AG04450 (cell line): Measurements from ENCODE around the gene CRYGB. TPM values are rescaled to one million over a fixed set of nuclear protein-coding genes. Genes with fewer than 3 reads are reported as not detected.
"Not testable (repeated sequence)": the region's sequence is repeated elsewhere in the genome, so short reads cannot be mapped to it uniquely, and the experiment has no call there.

ENCODE experiments used
- CTCF ChIA-PET: fragments of 300-600, 350-600 bp; formaldehyde crosslinking; extraction: SDS; loops from one replicate; lab custom pipeline; 2022; ENCODE audit warnings: antibody characterized with exemption, inconsistent platforms; lab: Charles Lee
- POLR2A ChIA-PET: fragments of 350-600 bp; formaldehyde crosslinking; extraction: SDS; loops from one replicate; lab custom pipeline; 2021; ENCODE audit warnings: antibody characterized with exemption, inconsistent platforms; lab: Yijun Ruan, JAX
- DNase-seq: peaks from one replicate; pipeline ENCODE4 v3.0.0-alpha.2; 2011; ENCODE audit warnings: low read depth, low spot score
- H3K27ac ChIP-seq: one replicate; pipeline ENCODE4 v1.5.1; 2012; ENCODE audit warnings: low read depth, low read length, control low read depth
- H3K27me3 ChIP-seq: one replicate; pipeline ENCODE4 v1.6.0; 2012; ENCODE audit warnings: low read length; ENCODE audit not compliant: control insufficient read depth, insufficient read depth
- H3K4me3 ChIP-seq: 2 replicates; pipeline ENCODE4 v1.5.1; 2011; ENCODE audit warnings: mild to moderate bottlenecking, low read depth, low read length, control low read depth
- H3K9me3 ChIP-seq: 2 replicates; pipeline ENCODE4 v1.5.1; 2012; ENCODE audit warnings: low read length; ENCODE audit not compliant: control insufficient read depth, insufficient read depth
- CTCF ChIP-seq: IDR thresholded peaks from 2 replicates; pipeline ENCODE4 v1.5.1; 2011; ENCODE audit warnings: low read depth, low read length, control low read depth, inconsistent platforms
- polyA plus RNA-seq: library from polyadenylated mRNA; depleted of rRNA; stranded (reverse); fragments of >200 nt; gene quantifications from 2 replicates; pipeline ENCODE4 v1.2.3, GENCODE V29; 2011

The CRYGB gene
- polyA plus RNA-seq, 1 experiment = not detected

GRCh38 chr2:208101716-208102631, 44.0 kb downstream of the CRYGB start:
- DNase-seq = no peak

DNA sequence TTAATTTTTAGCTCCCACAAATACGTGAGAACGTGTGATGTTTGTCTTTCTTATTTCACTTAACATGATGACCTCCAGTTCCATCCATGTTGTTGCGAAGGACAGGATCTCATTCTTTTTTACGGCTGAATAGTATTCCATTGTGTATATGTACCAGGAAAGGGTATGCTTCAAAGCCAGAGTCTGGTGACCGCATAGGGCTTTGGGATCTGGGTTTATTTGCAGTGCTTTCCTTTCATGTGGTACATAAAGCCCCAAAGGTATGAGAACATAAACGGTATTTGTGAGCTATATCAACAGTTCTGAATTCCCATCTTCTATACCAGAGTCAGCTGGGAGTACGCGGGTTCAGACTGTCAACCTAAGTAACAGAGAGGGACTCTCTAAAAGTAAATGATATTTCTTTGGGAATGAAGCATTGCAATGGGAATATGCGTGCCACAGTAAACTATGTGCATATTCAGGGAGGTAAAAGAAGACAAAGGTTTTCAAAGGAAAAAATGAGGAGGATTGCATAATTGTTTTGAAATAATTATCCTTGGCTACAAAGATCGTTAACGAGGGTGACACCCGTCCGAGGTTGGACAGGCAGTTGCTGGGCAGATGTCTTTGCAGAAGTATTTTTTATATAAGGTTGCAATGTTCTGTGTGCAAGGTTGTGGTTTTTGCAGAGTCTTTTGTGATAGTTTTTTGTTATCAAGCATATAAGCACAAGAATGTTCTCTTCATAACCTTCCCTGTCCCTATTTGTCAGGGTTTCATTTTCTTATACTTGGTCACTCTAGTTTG, 46.1 kb downstream of the CRYGB start:
- H3K9me3 ChIP-seq = no peaks in the 10 kb centered on the region
- H3K27ac ChIP-seq = no peak overlapping the region
- no peak for DNase-seq
- CTCF ChIA-PET = interaction anchor here (0.6 kb wide), 1 partner anchor 75 kb away, joined by 4 read pairs; no protein-coding TSS in a partner anchor
- H3K27me3 ChIP-seq = no peaks in the 10 kb centered on the region
- no peak overlapping the region for H3K4me3 ChIP-seq
- TF ChIP-seq CTCF = no peak
- POLR2A ChIA-PET = no interaction called here

More at GRCh38 chr2:208101716-208102631, 44.0 kb downstream of the CRYGB start:
- H3K27ac ChIP-seq = no peak overlapping the region
- no peaks in the 10 kb centered on the region for H3K9me3 ChIP-seq
- no peaks in the 10 kb centered on the region for H3K27me3 ChIP-seq
- ChIA-PET POLR2A (no interaction called here), CTCF (interaction anchor here (1.0 to 1.1 kb wide), 2 partner anchors 62 to 355 kb away, joined by 3 read pairs; no protein-coding TSS in a partner anchor)
- TF ChIP-seq CTCF = peak; percentile 6; the same call in 1 of the 2 replicates
- no peak overlapping the region for H3K4me3 ChIP-seq

DNA sequence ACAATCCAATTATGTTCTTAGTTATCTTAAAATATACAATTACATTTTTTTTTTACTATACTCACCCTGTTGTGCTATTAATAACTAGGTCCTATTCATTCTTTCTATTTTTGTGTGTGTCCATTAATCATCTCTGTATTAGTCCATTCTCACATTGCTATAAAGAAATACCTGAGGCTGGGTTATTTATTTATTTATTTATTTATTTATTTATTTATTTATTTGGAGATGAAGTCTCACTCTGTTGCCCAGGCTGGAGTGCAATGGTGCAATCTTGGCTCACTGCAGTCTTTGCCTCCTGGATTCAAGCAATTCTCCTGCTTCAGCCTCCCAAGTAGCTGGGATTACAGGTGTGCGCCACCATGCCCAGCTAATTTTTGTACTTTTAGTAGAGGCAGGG, 47.3 kb downstream of the CRYGB start:
- H3K9me3 ChIP-seq, CTCF ChIA-PET, H3K4me3 ChIP-seq, H3K27me3 ChIP-seq, DNase-seq, H3K27ac ChIP-seq, POLR2A ChIA-PET: not testable (repeated sequence)

GRCh38 chr2:208098267-208098666, 47.7 kb downstream of the CRYGB start:
- no peak overlapping the region for H3K27ac ChIP-seq
- no peaks in the 10 kb centered on the region for H3K9me3 ChIP-seq
- H3K27me3 ChIP-seq = no peaks in the 10 kb centered on the region
- no peak overlapping the region for H3K4me3 ChIP-seq
- no peak for TF ChIP-seq CTCF
- CTCF ChIA-PET = no interaction called here
- no peak for DNase-seq
- POLR2A ChIA-PET = no interaction called here

GRCh38 chr2:208097801-208098200, 48.2 kb downstream of the CRYGB start:
- Histone ChIP-seq H3K27me3 (peaks cover 2% of the 10 kb centered on the region), H3K27ac (no peak overlapping the region), H3K9me3 (no peaks in the 10 kb centered on the region), H3K4me3 (no peak overlapping the region)
- no peak for TF ChIP-seq CTCF
- ChIA-PET CTCF (no interaction called here), POLR2A (no interaction called here)
- DNase-seq = no peak
